GM10266 (cell line): Measurements from ENCODE around the gene PAEP.
"Not testable (repeated sequence)": the region's sequence is repeated elsewhere in the genome, so short reads cannot be mapped to it uniquely, and the experiment has no call there.

ENCODE experiments used
- DNase-seq: peaks from one replicate; pipeline ENCODE4 v3.0.0; 2012; ENCODE audit errors: extremely low spot score
- CTCF ChIP-seq: IDR thresholded peaks from 2 replicates; pipeline ENCODE4 v1.5.1; 2012; ENCODE audit warnings: mild to moderate bottlenecking, low read depth; ENCODE audit not compliant: control insufficient read depth, insufficient read depth; ENCODE audit errors: missing control alignments

The PAEP gene

GRCh38 chr9:135547756-135548736 lies 13.5 kb upstream of the PAEP start:
- no peak for DNase-seq
- no peak for TF ChIP-seq CTCF

GRCh38 chr9:135549478-135550343 lies 11.8 kb upstream of the PAEP start:
- DNase-seq: not testable (repeated sequence)

- no peak for DNase-seq
These were observed 11.1 kb upstream of the PAEP start for GRCh38 chr9:135550344-135550918.

GRCh38 chr9:135551031-135551430 lies 10.5 kb upstream of the PAEP start:
- no peak for TF ChIP-seq CTCF
- no peak for DNase-seq

More at GRCh38 chr9:135550344-135550918, 11.1 kb upstream of the PAEP start:
- no peak for TF ChIP-seq CTCF

GRCh38 chr9:135551456-135551855 lies 10.1 kb upstream of the PAEP start:
- no peak for TF ChIP-seq CTCF
- no peak for DNase-seq

- TF ChIP-seq CTCF: no peak
- DNase-seq: no peak
These were observed 9.4 kb upstream of the PAEP start for GRCh38 chr9:135552021-135552697.

GRCh38 chr9:135552698-135553171 lies 8.8 kb upstream of the PAEP start:
- no peak for TF ChIP-seq CTCF
- no peak for DNase-seq
